MM.1S (cell line): Measurements from ENCODE around the gene TAF4B.

ENCODE experiments used
- EZH2 ChIP-seq: fragments of 300-600 bp; sonication (generic); optimal IDR thresholded peaks from 2 replicates; pipeline ENCODE3; 2017; ENCODE audit warnings: low read depth, mild to moderate bottlenecking, antibody characterized with exemption, low read length, mixed read lengths
- EZH2phosphoT487 ChIP-seq: fragments of 300-600 bp; sonication (generic); IDR thresholded peaks from 2 replicates; pipeline ENCODE4 v1.6.1; 2018; ENCODE audit warnings: antibody characterized with exemption, low read length
- TF ChIP-seq, protein P1 (sequence below): fragments of 300-600 bp; sonication (generic); IDR thresholded peaks from 2 replicates; pipeline ENCODE4 v1.5.1; 2016; ENCODE audit warnings: antibody characterized with exemption, low read length, mixed read lengths

DNA sequence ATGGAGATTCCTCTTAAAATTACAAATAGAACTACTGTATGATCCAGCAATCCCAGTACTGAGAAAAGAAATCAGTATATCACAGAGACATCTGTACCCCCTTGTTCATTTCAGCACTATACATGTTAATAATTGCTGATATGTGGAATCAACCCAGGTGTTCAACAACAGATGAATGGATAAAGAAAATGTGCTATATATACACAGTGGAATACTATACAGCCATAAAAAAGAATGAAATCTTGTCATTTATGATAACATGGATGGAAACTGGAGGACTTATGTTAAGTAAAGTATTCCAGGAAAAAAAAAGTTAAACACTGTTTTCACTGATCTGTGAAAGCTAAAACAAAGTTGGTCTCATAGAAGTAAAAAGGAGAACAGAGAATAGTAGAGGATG is 124.7 kb downstream of the TAF4B start:
- TF ChIP-seq EZH2 (no peak), EZH2phosphoT487 (no peak)
- TF ChIP-seq, protein P1, sequence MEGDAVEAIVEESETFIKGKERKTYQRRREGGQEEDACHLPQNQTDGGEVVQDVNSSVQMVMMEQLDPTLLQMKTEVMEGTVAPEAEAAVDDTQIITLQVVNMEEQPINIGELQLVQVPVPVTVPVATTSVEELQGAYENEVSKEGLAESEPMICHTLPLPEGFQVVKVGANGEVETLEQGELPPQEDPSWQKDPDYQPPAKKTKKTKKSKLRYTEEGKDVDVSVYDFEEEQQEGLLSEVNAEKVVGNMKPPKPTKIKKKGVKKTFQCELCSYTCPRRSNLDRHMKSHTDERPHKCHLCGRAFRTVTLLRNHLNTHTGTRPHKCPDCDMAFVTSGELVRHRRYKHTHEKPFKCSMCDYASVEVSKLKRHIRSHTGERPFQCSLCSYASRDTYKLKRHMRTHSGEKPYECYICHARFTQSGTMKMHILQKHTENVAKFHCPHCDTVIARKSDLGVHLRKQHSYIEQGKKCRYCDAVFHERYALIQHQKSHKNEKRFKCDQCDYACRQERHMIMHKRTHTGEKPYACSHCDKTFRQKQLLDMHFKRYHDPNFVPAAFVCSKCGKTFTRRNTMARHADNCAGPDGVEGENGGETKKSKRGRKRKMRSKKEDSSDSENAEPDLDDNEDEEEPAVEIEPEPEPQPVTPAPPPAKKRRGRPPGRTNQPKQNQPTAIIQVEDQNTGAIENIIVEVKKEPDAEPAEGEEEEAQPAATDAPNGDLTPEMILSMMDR = no peak
